HEK293 (cell line): ENCODE measurements around the gene LGI1.

ENCODE experiments used
- CTCF ChIP-seq: fragments of 450-650 bp; formaldehyde crosslinking; IDR thresholded peaks from 2 replicates; pipeline ENCODE4 v1.5.1; 2016; ENCODE audit warnings: missing biosample characterization, missing genetic modification characterization
- MEIS1 ChIP-seq: sonication (generic); formaldehyde crosslinking; IDR thresholded peaks from 2 replicates; pipeline ENCODE4 v1.8.1; 2022; ENCODE audit warnings: missing genetic modification reagents, mild to moderate bottlenecking, borderline replicate concordance
- SETDB1 ChIP-seq: IDR thresholded peaks from one replicate; pipeline ENCODE4 v1.6.1; 2017; ENCODE audit warnings: mild to moderate bottlenecking, low read length, moderate library complexity, mixed read lengths; ENCODE audit not compliant: insufficient read length
- ZFP69B ChIP-seq: fragments of 450-650 bp; formaldehyde crosslinking; IDR thresholded peaks from 2 replicates; pipeline ENCODE4 v1.5.1; 2016; ENCODE audit warnings: missing biosample characterization, missing genetic modification characterization
- ZNF140 ChIP-seq: fragments of 450-650 bp; formaldehyde crosslinking; IDR thresholded peaks from 2 replicates; pipeline ENCODE4 v1.5.1; 2016; ENCODE audit warnings: missing biosample characterization, missing genetic modification characterization
- ZNF148 ChIP-seq: fragments of 450-650 bp; formaldehyde crosslinking; IDR thresholded peaks from 2 replicates; pipeline ENCODE4 v1.5.0; 2017; ENCODE audit warnings: missing biosample characterization, missing genetic modification characterization, borderline replicate concordance
- ZNF184 ChIP-seq: fragments of 450-650 bp; IDR thresholded peaks from 2 replicates; pipeline ENCODE4 v1.5.1; 2018; ENCODE audit warnings: missing biosample characterization, mild to moderate bottlenecking, missing genetic modification characterization
- ZNF221 ChIP-seq: fragments of 450-650 bp; formaldehyde crosslinking; IDR thresholded peaks from 2 replicates; pipeline ENCODE4 v1.5.1; 2017; ENCODE audit warnings: missing biosample characterization, missing genetic modification characterization, borderline replicate concordance
- ZNF24 ChIP-seq: fragments of 450-650 bp; formaldehyde crosslinking; IDR thresholded peaks from 2 replicates; pipeline ENCODE4 v1.5.1; 2016; ENCODE audit warnings: missing biosample characterization, missing genetic modification characterization
- ZNF274 ChIP-seq, 2 experiments: fragments of 200-500 bp in 1 of 2; fragments of 450-650 bp in 1 of 2; sonication (Bioruptor generic) in 1 of 2; formaldehyde crosslinking in 1 of 2; IDR thresholded peaks; 2 replicates each; pipeline versions ENCODE4 v1.5.1 to v1.6.1; 2014 to 2016; ENCODE audit warnings: borderline replicate concordance in 1 of 2, inconsistent platforms in 1 of 2, low read length in 1 of 2, missing biosample characterization in 1 of 2, missing genetic modification characterization in 1 of 2
- ZNF426 ChIP-seq: fragments of 450-650 bp; formaldehyde crosslinking; IDR thresholded peaks from 2 replicates; pipeline ENCODE4 v1.5.1; 2017; ENCODE audit warnings: missing biosample characterization, missing genetic modification characterization, mild to moderate bottlenecking, inconsistent platforms, moderate library complexity
- ZNF473 ChIP-seq: fragments of 450-650 bp; formaldehyde crosslinking; IDR thresholded peaks from 2 replicates; pipeline ENCODE4 v1.5.1; 2017; ENCODE audit warnings: missing biosample characterization, missing genetic modification characterization
- ZNF510 ChIP-seq: fragments of 450-650 bp; formaldehyde crosslinking; IDR thresholded peaks from 2 replicates; pipeline ENCODE4 v1.5.1; 2018; ENCODE audit warnings: mild to moderate bottlenecking, missing genetic modification characterization, missing biosample characterization; ENCODE audit not compliant: insufficient replicate concordance
- ZXDB ChIP-seq: fragments of 450-650 bp; formaldehyde crosslinking; IDR thresholded peaks from 2 replicates; pipeline ENCODE4 v1.5.1; 2016; ENCODE audit warnings: missing biosample characterization, missing genetic modification characterization

GRCh38 chr10:93788413-93789208, 30.9 kb downstream of the LGI1 start:
- TF ChIP-seq ZNF221 (tag by site-specific recombination) (no peak), CTCF (tag by site-specific recombination) (no peak), ZNF426 (tag by site-specific recombination) (no peak), ZNF148 (tag by site-specific recombination) (no peak), ZNF473 (tag by site-specific recombination) (no peak), ZXDB (no peak), ZNF140 (tag by site-specific recombination) (no peak), ZNF274 (IDR thresholded peaks at IDR 0.05; ENCODE audit: low read length) (no peak), ZNF274 (tag by site-specific recombination; IDR thresholded peaks at IDR 0.05; ENCODE audit: borderline replicate concordance) (no peak), ZFP69B (tag by site-specific recombination) (no peak), MEIS1 (CRISPR knock-in tag) (no peak), ZNF184 (tag by site-specific recombination) (no peak), SETDB1 (no peak), ZNF24 (tag by site-specific recombination) (no peak), ZNF510 (no peak)
